Stimulated activated CD4-positive, alpha-beta T cell treated with anti-CD3 and anti-CD28 coated beads, Interleukin-12 subunit alpha, Interleukin-12 subunit beta, amount 100 ng/mL, for 24 hours (primary cell): ENCODE measurements around the gene CBX6.
"Not testable (repeated sequence)": the region's sequence is repeated elsewhere in the genome, so short reads cannot be mapped to it uniquely, and the experiment has no call there.

Experiments
- DNase-seq, 2 experiments: peaks; one replicate each; pipeline ENCODE4 v3.0.0-alpha.2; 2020; ENCODE audit warnings: low read depth in 2 of 2

CBX6 gene

GRCh38 chr22:38861170-38861876 lies 10.7 kb downstream of the CBX6 start:
- no peak for DNase-seq

- DNase-seq = no peak
Measured at GRCh38 chr22:38860283-38861169, 11.5 kb downstream of the CBX6 start.

- DNase-seq = no peak
Measured at GRCh38 chr22:38859581-38860282, 12.3 kb downstream of the CBX6 start.

GRCh38 chr22:38858492-38858891 lies 13.5 kb downstream of the CBX6 start:
- DNase-seq = no peak

GRCh38 chr22:38854476-38854875 lies 17.5 kb downstream of the CBX6 start:
- DNase-seq = not testable (repeated sequence)

GRCh38 chr22:38853883-38854282 lies 18.1 kb downstream of the CBX6 start:
- DNase-seq = not testable (repeated sequence)

GRCh38 chr22:38853196-38853651 lies 18.8 kb downstream of the CBX6 start:
- no peak for DNase-seq

GRCh38 chr22:38852522-38852921 lies 19.5 kb downstream of the CBX6 start:
- no peak for DNase-seq

GRCh38 chr22:38850941-38851849 lies 20.8 kb downstream of the CBX6 start:
- no peak for DNase-seq

GRCh38 chr22:38850399-38850798 lies 21.6 kb downstream of the CBX6 start:
- no peak for DNase-seq

GRCh38 chr22:38849811-38850210 lies 22.2 kb downstream of the CBX6 start:
- no peak for DNase-seq

GRCh38 chr22:38846412-38846811 lies 25.6 kb downstream of the CBX6 start:
- DNase-seq = no peak

GRCh38 chr22:38845004-38845740 lies 26.8 kb downstream of the CBX6 start:
- no peak for DNase-seq

- DNase-seq = no peak
Measured at GRCh38 chr22:38844315-38845003, 27.6 kb downstream of the CBX6 start.

- no peak for DNase-seq
Measured at GRCh38 chr22:38843657-38844314, 28.2 kb downstream of the CBX6 start, which contains the start of gene NPTXR. Gene NPTXR (minus strand): TSS chr22:38844028.

- DNase-seq = no peak
Measured at GRCh38 chr22:38843201-38843656, 28.8 kb downstream of the CBX6 start.

- DNase-seq = no peak
Measured at GRCh38 chr22:38842512-38843200, 29.4 kb downstream of the CBX6 start.

GRCh38 chr22:38841635-38842034 lies 30.4 kb downstream of the CBX6 start:
- DNase-seq = no peak

- no peak for DNase-seq
Measured at GRCh38 chr22:38841211-38841610, 30.8 kb downstream of the CBX6 start.
